GM18526 (cell line): Measurements from ENCODE around the gene PDE4B.

Source experiments
- POLR2A ChIP-seq: IDR thresholded peaks from 3 replicates; pipeline ENCODE4 v1.6.1; 2011; ENCODE audit not compliant: insufficient read length; ENCODE audit errors: extremely low read depth

PDE4B gene

GRCh38 chr1:65986146-65986545, 193.5 kb downstream of the PDE4B start:
- TF ChIP-seq POLR2A = no peak

GRCh38 chr1:65990161-65990560, 197.5 kb downstream of the PDE4B start:
- TF ChIP-seq POLR2A = no peak

GRCh38 chr1:65991694-65992093, 199.0 kb downstream of the PDE4B start:
- no peak for TF ChIP-seq POLR2A

- no peak for TF ChIP-seq POLR2A
Measured at GRCh38 chr1:65992165-65992821, 199.6 kb downstream of the PDE4B start.

GRCh38 chr1:65992831-65993271, 200.2 kb downstream of the PDE4B start:
- TF ChIP-seq POLR2A = no peak

GRCh38 chr1:65994223-65994622, 201.5 kb downstream of the PDE4B start:
- no peak for TF ChIP-seq POLR2A

- no peak for TF ChIP-seq POLR2A
Measured at GRCh38 chr1:65995336-65995735, 202.6 kb downstream of the PDE4B start.

GRCh38 chr1:65995928-65996327, 203.2 kb downstream of the PDE4B start:
- no peak for TF ChIP-seq POLR2A

GRCh38 chr1:65997693-65998092, 205.0 kb downstream of the PDE4B start:
- TF ChIP-seq POLR2A = no peak

- TF ChIP-seq POLR2A = no peak
Measured at GRCh38 chr1:65998763-65999583, 206.3 kb downstream of the PDE4B start.

GRCh38 chr1:66000033-66000637, 207.4 kb downstream of the PDE4B start:
- TF ChIP-seq POLR2A = no peak

GRCh38 chr1:66003690-66004089, 211.0 kb downstream of the PDE4B start:
- no peak for TF ChIP-seq POLR2A

GRCh38 chr1:66012106-66012784, 219.6 kb downstream of the PDE4B start:
- TF ChIP-seq POLR2A = no peak

- TF ChIP-seq POLR2A = no peak
Measured at GRCh38 chr1:66013371-66013770, 220.7 kb downstream of the PDE4B start.

- no peak for TF ChIP-seq POLR2A
Measured at GRCh38 chr1:66022904-66023620, 230.4 kb downstream of the PDE4B start.
